ENCODE measurements around the gene FHL2.

DNA sequence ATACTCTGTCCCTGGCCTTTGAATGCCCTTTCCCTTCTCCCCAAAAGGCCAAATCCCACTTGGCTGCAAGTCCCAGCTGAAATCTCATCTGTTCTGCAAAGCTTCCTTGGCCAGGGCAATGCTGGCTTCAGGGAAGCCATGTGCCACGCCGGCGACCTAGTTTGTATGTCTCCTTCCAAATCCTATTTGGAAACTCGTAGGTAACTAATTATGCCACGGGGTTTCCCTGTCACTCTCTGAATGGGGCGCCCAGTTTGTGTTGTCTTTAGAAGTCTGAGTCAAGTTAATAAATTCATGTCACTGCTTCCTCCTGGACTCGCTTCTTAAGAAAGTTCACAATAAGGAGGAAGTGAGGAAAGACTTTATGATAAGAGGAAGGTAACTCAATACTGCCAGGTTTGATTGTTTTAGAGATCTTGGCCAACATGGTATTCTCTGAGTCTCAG, 19.1 kb downstream of the FHL2 start:
- TF ChIP-seq CTCF (IDR thresholded peaks at IDR 0.05; ENCODE audit: low read depth, low read length), result no peak
- TF ChIP-seq MAX (IDR thresholded peaks at IDR 0.05; ENCODE audit: low read depth, low read length), result no peak

Measured in NB4 (cell line).